HK-2 (cell line): ENCODE data around the gene TLCD5.
A peak's percentile ranks its signal among the peaks of the same experiment; 100 is the strongest.

Experiments used
- DNase-seq: peaks from one replicate; pipeline ENCODE4 v3.0.0-alpha.2; 2018; ENCODE audit not compliant: unreplicated experiment

The TLCD5 gene

GRCh38 chr11:120324932-120325810 lies at the start of gene TLCD5:
TSS of gene TLCD5 (plus strand) at chr11:120325299. CDS start at chr11:120327442, 2,143 bp downstream.
- DNase-seq: peak; percentile 63

- DNase-seq: no peak
These were observed 45.6 kb upstream of the TLCD5 start for GRCh38 chr11:120279502-120279901.

DNA sequence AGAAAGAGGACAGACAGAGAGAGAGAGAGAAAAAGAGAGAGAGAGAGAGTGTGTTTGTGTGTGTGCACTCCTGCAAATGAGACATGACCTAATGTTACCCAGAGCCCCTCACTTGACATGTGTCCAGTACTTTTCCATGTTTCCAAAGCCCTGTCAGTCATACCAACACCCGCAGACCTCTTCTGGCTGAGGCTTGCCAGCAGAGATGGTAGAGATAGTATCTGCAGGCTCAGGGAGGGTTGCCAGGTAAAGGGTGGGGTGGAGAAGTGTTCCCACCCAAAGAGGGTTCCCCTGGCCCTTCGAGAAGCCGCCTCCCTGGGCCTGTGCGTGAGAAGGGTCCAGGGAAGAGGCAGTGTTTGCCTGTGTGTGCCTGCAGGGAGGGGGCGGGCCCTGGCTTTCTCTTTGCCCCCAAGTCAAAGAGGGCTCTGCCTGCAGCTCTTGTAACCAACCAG lies 44.5 kb upstream of the TLCD5 start:
- DNase-seq: no peak

- DNase-seq: no peak
These were observed 43.8 kb upstream of the TLCD5 start for GRCh38 chr11:120281143-120281795.

DNA sequence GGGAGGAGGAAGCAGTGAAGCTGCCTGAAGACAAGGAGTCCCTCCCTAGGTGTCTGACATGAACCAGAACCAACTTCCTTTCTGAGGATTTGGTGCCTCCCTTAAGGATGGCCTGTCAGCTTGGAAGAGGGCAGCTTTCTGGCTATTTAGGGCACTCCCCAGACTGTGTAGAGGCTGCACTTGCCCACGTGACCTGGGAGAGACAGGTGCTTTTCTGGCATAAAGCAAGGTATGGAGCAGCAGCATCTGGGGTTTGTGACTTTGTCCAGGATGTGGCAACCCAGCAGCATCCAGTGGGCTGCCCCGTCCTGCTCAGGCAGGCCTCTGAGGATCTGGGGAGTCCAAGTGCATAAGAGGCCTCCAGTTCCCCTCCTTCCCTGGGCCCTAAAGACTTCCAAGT lies 42.0 kb upstream of the TLCD5 start:
- DNase-seq: no peak

DNA sequence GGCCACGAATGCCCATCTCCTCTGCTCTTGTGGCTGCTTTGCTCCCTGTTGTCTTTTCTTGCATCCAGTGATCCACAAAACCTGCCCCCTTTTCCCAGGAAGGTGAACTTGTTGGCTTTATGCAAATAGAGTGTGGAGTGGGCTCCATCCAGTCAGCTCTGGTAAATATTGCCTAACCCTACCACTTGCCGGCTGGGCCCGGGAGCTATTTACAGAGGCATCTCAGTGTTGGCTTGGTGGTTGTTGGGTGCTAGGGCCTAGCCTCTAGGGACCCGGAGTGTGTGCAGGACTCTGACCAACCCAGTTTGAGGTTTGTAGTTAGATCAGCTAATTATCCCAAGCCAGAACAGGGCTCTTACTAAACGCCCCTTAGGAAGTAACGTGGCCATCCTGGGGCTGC lies 40.8 kb upstream of the TLCD5 start:
- no peak for DNase-seq

DNA sequence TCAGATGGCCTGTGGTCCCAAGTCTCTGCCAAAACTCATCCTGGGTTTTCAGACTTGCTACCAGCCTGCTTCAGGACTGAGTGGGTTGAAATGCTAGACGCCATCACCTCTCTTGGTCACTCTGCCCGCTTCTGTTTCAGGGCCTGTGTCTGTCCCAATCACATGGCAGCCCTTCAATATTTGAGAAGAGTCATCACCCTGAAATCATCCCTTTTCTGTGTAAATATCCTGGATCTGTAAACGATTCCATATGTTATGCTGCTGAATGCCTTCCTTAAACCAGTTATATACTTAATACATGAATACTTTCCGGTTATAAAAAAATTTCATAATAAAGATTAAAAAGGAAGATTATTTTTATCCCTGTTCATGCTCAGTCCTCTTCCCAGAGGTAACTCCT lies 39.8 kb upstream of the TLCD5 start:
- DNase-seq: no peak

DNA sequence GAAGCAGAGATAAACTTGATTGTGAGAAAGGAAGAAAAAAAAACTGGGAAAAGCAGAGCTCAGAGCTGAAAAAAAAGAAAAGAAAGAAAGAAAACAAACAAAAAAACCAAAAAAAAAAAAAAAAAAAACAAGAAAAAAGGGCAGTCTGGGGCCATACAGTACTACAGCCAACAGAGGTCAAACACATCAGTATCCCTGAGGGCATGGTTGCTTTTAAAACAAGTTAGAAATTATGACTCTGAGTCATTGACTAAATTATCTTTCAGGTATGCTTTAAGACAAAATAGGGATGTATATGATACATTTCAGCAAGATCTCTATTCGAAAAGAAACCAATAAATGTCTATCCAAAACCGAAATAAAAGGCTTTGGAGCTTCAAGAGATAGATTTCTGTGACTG lies 37.1 kb upstream of the TLCD5 start:
- no peak for DNase-seq

GRCh38 chr11:120289426-120289825 lies 35.7 kb upstream of the TLCD5 start:
- DNase-seq: no peak

DNA sequence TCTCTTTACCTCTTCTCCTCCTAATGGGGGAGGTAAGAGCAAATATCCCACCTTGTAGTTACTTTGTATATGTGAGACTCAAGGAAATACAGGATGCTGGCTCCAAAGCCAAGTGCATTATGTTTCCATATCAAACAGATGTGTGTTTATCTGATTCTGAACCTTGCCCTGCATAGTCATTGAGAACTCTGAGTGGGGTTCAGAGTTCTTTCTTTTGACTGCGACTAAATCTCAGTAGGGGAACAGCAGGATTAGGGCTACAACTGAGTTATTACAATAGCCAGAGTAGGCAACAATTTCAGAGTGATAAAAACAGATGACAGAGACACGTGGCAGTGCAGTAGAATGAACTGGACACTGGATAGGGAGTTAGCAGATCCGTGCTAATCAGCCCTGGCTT lies 34.1 kb upstream of the TLCD5 start:
- DNase-seq: no peak

- no peak for DNase-seq
These were observed 31.9 kb upstream of the TLCD5 start for GRCh38 chr11:120293038-120293800.

DNA sequence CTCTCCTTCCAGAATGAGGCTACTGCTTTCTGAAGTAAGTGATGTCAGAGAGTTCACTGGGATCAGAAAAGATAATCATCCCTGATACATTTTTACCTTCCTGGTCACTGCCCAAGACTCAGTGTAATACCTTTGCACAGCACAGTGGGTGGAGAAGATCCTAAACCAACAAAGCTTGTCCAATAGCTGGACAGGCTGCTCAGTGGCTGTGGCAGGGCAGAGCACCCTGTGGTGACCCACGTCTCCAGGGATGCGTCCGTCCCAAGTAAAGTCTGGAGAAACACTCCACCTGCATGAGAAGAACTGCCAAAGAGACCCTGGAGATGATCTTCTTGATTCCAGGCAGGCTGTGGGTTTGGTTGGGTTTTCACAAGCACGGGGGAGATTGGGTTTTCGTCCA lies 31.0 kb upstream of the TLCD5 start:
- no peak for DNase-seq

GRCh38 chr11:120295099-120295498 lies 30.0 kb upstream of the TLCD5 start:
- DNase-seq: no peak

GRCh38 chr11:120296554-120296953 lies 28.5 kb upstream of the TLCD5 start:
- DNase-seq: no peak

- DNase-seq: no peak
These were observed 26.6 kb upstream of the TLCD5 start for GRCh38 chr11:120298461-120298860.

- DNase-seq: no peak
These were observed 22.9 kb upstream of the TLCD5 start for GRCh38 chr11:120302001-120302805.

- DNase-seq: peak; percentile 66
These were observed 22.0 kb upstream of the TLCD5 start for GRCh38 chr11:120303004-120303637.

GRCh38 chr11:120304526-120304925 lies 20.6 kb upstream of the TLCD5 start:
- DNase-seq: no peak

DNA sequence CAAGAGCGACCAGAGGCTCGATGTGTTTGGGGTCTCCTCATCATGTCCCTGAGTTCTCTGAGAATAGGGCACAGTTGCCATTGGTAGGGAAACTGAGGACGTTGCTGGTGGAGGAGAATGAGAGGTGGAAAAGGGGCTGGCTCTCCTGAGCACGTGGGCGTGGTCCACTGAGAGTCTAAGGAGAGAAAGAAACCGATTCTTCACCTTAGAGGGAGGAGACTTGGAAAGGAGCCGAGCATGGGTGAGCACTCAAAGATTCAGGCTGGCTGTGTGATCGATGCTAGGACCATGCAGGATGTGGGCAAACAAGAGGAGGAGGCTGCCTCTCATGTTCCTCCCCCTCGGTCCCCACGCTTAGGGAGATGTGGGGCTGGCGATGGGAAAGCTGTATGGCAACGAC lies 19.8 kb upstream of the TLCD5 start:
- DNase-seq: no peak

GRCh38 chr11:120306519-120307242 lies 18.4 kb upstream of the TLCD5 start:
- DNase-seq: peak; percentile 44
